CD8-positive, alpha-beta memory T cell (primary cell): ENCODE measurements around the gene SLCO2A1. TPM values are rescaled to one million over a fixed set of nuclear protein-coding genes. Genes with fewer than 3 reads are reported as not detected.

Experiments used
- CTCF ChIA-PET: fragments of 350-600 bp; sonication (Branson Sonifier 250); formaldehyde crosslinking; loops from one replicate; lab custom pipeline; 2021; ENCODE audit warnings: antibody characterized with exemption; lab: Charles Lee
- POLR2A ChIA-PET: fragments of 350-600 bp; sonication (Branson Sonifier 250); formaldehyde crosslinking; loops from one replicate; lab custom pipeline; 2021; ENCODE audit warnings: antibody characterized with exemption; lab: Charles Lee
- DNase-seq, 5 donors: peaks; one replicate each; pipeline versions ENCODE4 v3.0.0 to v3.0.0-alpha.2; 2020 to 2022; ENCODE audit warnings: mixed read lengths in 1 of 5
- H3K27ac ChIP-seq: one replicate; pipeline ENCODE4 v1.7.0; 2013; ENCODE audit warnings: low read depth, mild to moderate bottlenecking, low read length, moderate library complexity
- H3K27me3 ChIP-seq: 2 replicates; pipeline ENCODE4 v1.7.0; 2013; ENCODE audit warnings: low read length, mild to moderate bottlenecking; ENCODE audit not compliant: insufficient read depth, poor library complexity, severe bottlenecking
- H3K36me3 ChIP-seq: 2 replicates; pipeline ENCODE4 v1.7.0; 2013; ENCODE audit warnings: mild to moderate bottlenecking, low read length, moderate library complexity; ENCODE audit not compliant: insufficient read depth
- H3K4me1 ChIP-seq: 2 replicates; pipeline ENCODE4 v1.7.0; 2013; ENCODE audit warnings: mild to moderate bottlenecking, low read length, moderate library complexity; ENCODE audit not compliant: insufficient read depth
- H3K4me3 ChIP-seq: 2 replicates; pipeline ENCODE4 v1.7.0; 2013; ENCODE audit warnings: mild to moderate bottlenecking, low read length
- H3K9me3 ChIP-seq: 2 replicates; pipeline ENCODE4 v1.7.0; 2013; ENCODE audit warnings: mild to moderate bottlenecking, low read length
- H3K27ac Mint-ChIP-seq, 8 donors: one replicate each; pipeline ENCODE4 v1.8.0; 2020 to 2021; ENCODE audit warnings: mixed read lengths in 8 of 8, mild to moderate bottlenecking in 6 of 8, inconsistent platforms in 3 of 8, moderate library complexity in 3 of 8
- H3K27me3 Mint-ChIP-seq, 2 donors: one replicate each; pipeline ENCODE4 v1.8.0; 2020 to 2021; ENCODE audit warnings: mixed read lengths in 2 of 2, mild to moderate bottlenecking in 1 of 2, moderate library complexity in 1 of 2
- H3K36me3 Mint-ChIP-seq, 3 donors: one replicate each; pipeline ENCODE4 v1.8.0; 2020 to 2021; ENCODE audit warnings: mixed read lengths in 3 of 3, inconsistent platforms in 1 of 3, mild to moderate bottlenecking in 1 of 3
- H3K4me1 Mint-ChIP-seq, 3 donors: one replicate each; pipeline ENCODE4 v1.8.0; 2020 to 2021; ENCODE audit warnings: mixed read lengths in 3 of 3, inconsistent platforms in 1 of 3, mild to moderate bottlenecking in 1 of 3
- H3K4me3 Mint-ChIP-seq, 7 donors: one replicate each; pipeline ENCODE4 v1.8.0; 2020 to 2021; ENCODE audit warnings: mixed read lengths in 7 of 7, mild to moderate bottlenecking in 6 of 7, moderate library complexity in 4 of 7, inconsistent platforms in 2 of 7
- H3K9me3 Mint-ChIP-seq, 5 donors: one replicate each; pipeline ENCODE4 v1.8.0; 2020 to 2022; ENCODE audit warnings: mixed read lengths in 5 of 5, mild to moderate bottlenecking in 3 of 5, moderate library complexity in 2 of 5, inconsistent platforms in 1 of 5
- polyA plus RNA-seq: library from polyadenylated mRNA; unstranded; fragments of 300-500 nt; fragmentation: Illumina TruSeq; gene quantifications from one replicate; pipeline ENCODE4 v1.2.3, GENCODE V29; 2021
- total RNA-seq, 2 experiments: library from RNA; stranded (reverse); gene quantifications; one replicate each; pipeline ENCODE4 v1.2.3, GENCODE V29; 2021

SLCO2A1 gene
- total and polyA plus RNA-seq, 3 experiments from 2014 or later: not detected

- Histone ChIP-seq H3K4me3 (no peak overlapping the region), H3K4me1 (peaks cover 13% of the 10 kb centered on the region), H3K36me3 (no peaks in the 10 kb centered on the region), H3K27me3 (no peaks in the 10 kb centered on the region), H3K27ac (no peak overlapping the region), H3K9me3 (no peaks in the 10 kb centered on the region)
- Mint-ChIP-seq H3K36me3 (peaks cover 0 to 1% (median 0%) of the 10 kb centered on the region in 3 donors), H3K4me3 (peak overlapping the region in 1 of 7 donors; percentile 6), H3K4me1 (peaks cover 12 to 19% (median 19%) of the 10 kb centered on the region in 3 donors), H3K27ac (peak overlapping the region in 5 of 8 donors; percentile 13 to 72 (median 40)), H3K27me3 (peaks cover 10 to 25% of the 10 kb centered on the region in 2 donors), H3K9me3 (peaks cover 0 to 2% (median 0%) of the 10 kb centered on the region in 5 donors)
- POLR2A ChIA-PET: no interaction called here
- no peak for DNase-seq
- CTCF ChIA-PET: interaction anchor here (0.6 kb wide), 1 partner anchor 1565 kb away, joined by 3 read pairs; no protein-coding TSS in a partner anchor
Observed at GRCh38 chr3:133886031-133886722, 143.5 kb downstream of the SLCO2A1 start.

DNA sequence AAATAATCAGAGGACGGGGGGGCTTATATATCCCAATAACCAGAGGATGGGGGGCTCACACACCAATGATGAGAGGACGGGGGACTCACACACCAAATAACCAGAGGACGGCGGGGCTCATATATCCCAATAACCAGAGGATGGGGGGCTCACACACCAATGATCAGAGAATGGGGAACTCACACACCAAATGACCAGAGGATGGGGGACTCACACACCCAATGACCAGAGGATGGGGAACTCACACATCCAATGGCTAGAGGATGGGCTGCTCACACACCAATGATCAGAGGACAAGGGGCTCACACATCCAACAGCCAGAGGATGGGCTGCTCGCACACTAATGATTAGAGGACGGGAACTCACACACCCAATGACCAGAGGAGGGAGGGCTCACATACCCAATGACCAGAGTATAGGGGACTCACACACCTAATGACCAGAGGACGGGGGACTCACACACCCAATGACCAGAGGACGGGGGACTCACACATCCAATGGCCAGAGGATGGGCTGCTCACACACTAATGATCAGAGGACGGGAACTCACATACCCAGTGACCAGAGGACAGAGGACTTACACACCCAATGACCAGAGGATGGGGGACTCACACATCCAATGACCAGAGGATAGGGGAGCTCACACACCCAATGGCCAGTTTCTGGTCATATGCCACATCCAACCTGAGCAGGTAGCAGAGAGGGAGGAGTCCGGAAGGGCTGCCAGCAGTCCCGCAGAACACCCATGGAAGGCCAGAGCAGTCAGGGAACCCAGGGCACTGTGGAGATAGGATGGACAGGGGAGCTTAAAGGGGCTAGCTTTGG lies 144.6 kb downstream of the SLCO2A1 start:
- Histone ChIP-seq H3K27ac (no peak overlapping the region), H3K9me3 (no peaks in the 10 kb centered on the region), H3K4me3 (no peak overlapping the region), H3K27me3 (no peaks in the 10 kb centered on the region), H3K4me1 (peaks cover 18% of the 10 kb centered on the region), H3K36me3 (no peaks in the 10 kb centered on the region)
- Mint-ChIP-seq H3K4me3 (no peak overlapping the region), H3K36me3 (peaks cover 0 to 2% (median 1%) of the 10 kb centered on the region in 3 donors), H3K9me3 (peaks cover 0 to 2% (median 0%) of the 10 kb centered on the region in 5 donors), H3K4me1 (peaks cover 18 to 26% (median 24%) of the 10 kb centered on the region in 3 donors), H3K27me3 (peaks cover 10 to 20% of the 10 kb centered on the region in 2 donors), H3K27ac (peak overlapping the region in 3 of 8 donors; percentile 23 to 93 (median 33))
- DNase-seq: no peak
- POLR2A ChIA-PET: no interaction called here
- CTCF ChIA-PET: no interaction called here

DNA sequence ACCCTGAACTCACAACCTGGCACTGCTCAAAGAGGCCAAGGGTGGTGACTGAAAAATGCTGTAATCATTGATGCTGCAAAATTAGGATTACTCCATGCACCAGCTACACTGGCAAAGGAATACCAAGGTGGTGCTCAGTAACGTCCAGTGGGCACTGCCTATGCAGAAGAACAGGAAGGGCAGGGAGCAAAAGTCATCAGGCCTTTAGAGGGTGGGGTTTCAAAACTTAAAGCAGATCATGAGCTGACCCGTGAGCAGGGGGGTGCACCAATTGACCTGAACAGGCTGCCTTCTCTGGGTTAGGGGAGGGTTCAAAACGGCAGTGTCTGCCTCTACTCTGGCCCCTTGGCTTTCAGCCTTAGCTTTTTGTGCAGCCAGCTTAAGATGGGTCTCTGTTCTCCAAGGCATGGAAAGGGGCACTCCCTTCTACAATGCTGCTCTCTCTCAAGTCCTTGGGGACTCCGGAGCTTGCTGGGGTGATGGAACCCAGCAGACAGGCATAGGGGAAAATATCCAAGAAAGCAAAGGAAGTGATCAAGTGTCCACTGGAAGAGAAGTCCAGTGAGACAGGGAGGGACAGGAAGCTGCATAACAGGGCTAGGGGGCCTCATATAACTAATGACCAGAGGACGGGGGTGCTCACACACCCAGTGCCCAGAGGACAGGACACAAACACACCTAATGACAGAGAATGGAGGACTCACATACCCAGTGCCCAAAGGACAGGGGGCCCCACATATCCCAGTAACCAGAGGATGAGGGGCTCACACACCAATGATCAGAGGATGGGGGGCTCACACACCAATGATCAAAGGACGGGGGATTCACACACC lies 145.5 kb downstream of the SLCO2A1 start:
- Mint-ChIP-seq H3K9me3 (peaks cover 0 to 5% (median 0%) of the 10 kb centered on the region in 5 donors), H3K27me3 (peaks cover 10 to 20% of the 10 kb centered on the region in 2 donors), H3K36me3 (peaks cover 0 to 5% (median 1%) of the 10 kb centered on the region in 3 donors), H3K4me1 (peaks cover 18 to 26% (median 25%) of the 10 kb centered on the region in 3 donors), H3K4me3 (no peak overlapping the region), H3K27ac (peak overlapping the region in 4 of 8 donors; percentile 49 to 98 (median 66))
- ChIA-PET CTCF (no interaction called here), POLR2A (no interaction called here)
- Histone ChIP-seq H3K9me3 (no peaks in the 10 kb centered on the region), H3K36me3 (no peaks in the 10 kb centered on the region), H3K4me1 (peaks cover 18% of the 10 kb centered on the region), H3K27ac (no peak overlapping the region), H3K27me3 (no peaks in the 10 kb centered on the region), H3K4me3 (no peak overlapping the region)
- no peak for DNase-seq

DNA sequence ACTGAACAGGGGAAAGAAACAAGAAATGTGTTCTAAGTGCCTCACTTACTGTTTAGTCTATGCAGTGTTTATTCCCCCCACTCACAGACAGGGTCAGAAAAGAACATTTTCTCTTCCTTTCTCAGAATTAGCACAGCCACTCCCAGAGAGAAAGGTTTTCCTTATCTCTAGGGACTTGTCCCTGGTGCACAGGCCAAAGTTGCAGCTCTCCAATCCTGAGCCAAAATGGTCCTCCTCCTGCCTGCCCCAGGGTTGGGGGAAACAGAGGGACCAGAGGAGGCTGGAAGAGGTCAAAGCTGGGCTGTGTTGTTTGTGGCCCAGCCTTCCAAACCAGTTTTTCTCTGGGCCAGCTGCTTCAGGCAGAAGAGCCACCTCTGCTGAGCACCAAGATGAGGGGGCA lies 146.1 kb downstream of the SLCO2A1 start:
- CTCF ChIA-PET: no interaction called here
- Histone ChIP-seq H3K27ac (no peak overlapping the region), H3K4me1 (peaks cover 18% of the 10 kb centered on the region), H3K9me3 (no peaks in the 10 kb centered on the region), H3K27me3 (no peaks in the 10 kb centered on the region), H3K36me3 (no peaks in the 10 kb centered on the region), H3K4me3 (no peak overlapping the region)
- peaks cover 18 to 26% (median 25%) of the 10 kb centered on the region in 3 donors for H3K4me1 Mint-ChIP-seq
- peaks cover 0 to 7% (median 1%) of the 10 kb centered on the region in 3 donors for H3K36me3 Mint-ChIP-seq
- peak overlapping the region in 5 of 8 donors; percentile 55 to 98 (median 91) for H3K27ac Mint-ChIP-seq
- POLR2A ChIA-PET: no interaction called here
- H3K4me3 Mint-ChIP-seq: peak overlapping the region in 2 of 7 donors; percentile 49 to 63
- H3K27me3 Mint-ChIP-seq: peaks cover 7 to 20% of the 10 kb centered on the region in 2 donors
- peaks cover 2 to 10% (median 3%) of the 10 kb centered on the region in 5 donors for H3K9me3 Mint-ChIP-seq
- DNase-seq: no peak

- peaks cover 18 to 26% (median 25%) of the 10 kb centered on the region in 3 donors for H3K4me1 Mint-ChIP-seq
- H3K36me3 Mint-ChIP-seq: peaks cover 0 to 12% (median 1%) of the 10 kb centered on the region in 3 donors
- H3K27ac Mint-ChIP-seq: peak overlapping the region in 5 of 8 donors; percentile 72 to 98 (median 91)
- H3K9me3 ChIP-seq: no peaks in the 10 kb centered on the region
- ChIA-PET POLR2A (no interaction called here), CTCF (no interaction called here)
- H3K4me3 Mint-ChIP-seq: peak overlapping the region in 4 of 7 donors; percentile 6 to 63 (median 38)
- H3K27me3 ChIP-seq: no peaks in the 10 kb centered on the region
- H3K36me3 ChIP-seq: no peaks in the 10 kb centered on the region
- H3K27ac ChIP-seq: no peak overlapping the region
- no peak for DNase-seq
- peaks cover 6 to 16% (median 8%) of the 10 kb centered on the region in 5 donors for H3K9me3 Mint-ChIP-seq
- H3K4me3 ChIP-seq: no peak overlapping the region
- peaks cover 18% of the 10 kb centered on the region for H3K4me1 ChIP-seq
- peaks cover 6 to 20% of the 10 kb centered on the region in 2 donors for H3K27me3 Mint-ChIP-seq
Observed at GRCh38 chr3:133882986-133883586, 146.6 kb downstream of the SLCO2A1 start.

DNA sequence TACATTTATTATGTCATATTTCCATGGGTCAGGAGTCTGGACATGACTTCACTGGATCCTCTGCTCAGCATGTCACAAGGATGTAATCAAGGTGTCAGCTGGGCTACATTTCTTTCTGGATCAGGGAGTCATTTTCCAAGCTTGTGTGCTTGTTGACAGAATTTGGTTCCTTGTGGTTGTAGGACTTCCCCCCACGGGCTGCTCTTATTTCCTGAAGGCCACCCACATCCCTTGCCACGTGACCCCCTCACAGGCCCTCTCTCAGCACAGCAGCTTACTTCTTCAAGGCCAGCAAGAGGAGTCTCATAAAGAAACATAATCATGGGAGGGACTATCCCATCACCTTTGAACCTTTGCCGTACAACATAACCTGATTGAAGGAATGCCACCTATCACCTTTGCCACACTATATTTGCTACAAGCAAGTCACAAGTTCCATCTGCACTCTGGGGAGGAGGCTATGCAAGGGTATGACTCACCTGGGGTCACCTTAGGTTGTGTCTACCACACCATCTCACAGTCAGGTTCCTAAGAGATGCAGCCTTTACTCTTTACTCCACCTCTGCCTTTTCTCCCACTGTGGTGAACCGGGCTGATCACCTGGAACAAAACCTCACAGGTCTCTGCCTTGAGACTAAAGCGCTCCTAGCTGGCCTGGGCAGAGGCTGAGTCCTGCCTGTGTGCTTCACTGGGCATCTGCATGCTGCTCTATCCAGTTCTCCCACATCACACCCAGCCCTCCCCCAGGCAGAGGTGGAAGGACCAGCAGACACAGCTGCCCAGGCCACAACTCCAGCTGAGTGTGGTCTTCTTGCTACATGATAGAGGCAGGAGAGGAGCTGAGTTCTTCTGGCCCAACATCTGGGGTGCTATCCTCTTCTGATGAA lies 147.5 kb downstream of the SLCO2A1 start:
- ChIA-PET CTCF (interaction anchor here (1.4 kb wide), 1 partner anchor 11 kb away, joined by 3 read pairs; no protein-coding TSS in a partner anchor), POLR2A (no interaction called here)
- H3K4me1 Mint-ChIP-seq: peaks cover 18 to 26% (median 25%) of the 10 kb centered on the region in 3 donors
- Histone ChIP-seq H3K27ac (peak overlapping the region; percentile 36), H3K9me3 (no peaks in the 10 kb centered on the region), H3K4me1 (peaks cover 18% of the 10 kb centered on the region), H3K4me3 (no peak overlapping the region), H3K27me3 (no peaks in the 10 kb centered on the region), H3K36me3 (no peaks in the 10 kb centered on the region)
- no peak for DNase-seq
- peaks cover 0 to 14% (median 1%) of the 10 kb centered on the region in 3 donors for H3K36me3 Mint-ChIP-seq
- H3K4me3 Mint-ChIP-seq: peak overlapping the region in 3 of 7 donors; percentile 42 to 53 (median 49)
- H3K27ac Mint-ChIP-seq: peak overlapping the region in 6 of 8 donors; percentile 56 to 98 (median 74)
- peaks cover 9 to 22% (median 14%) of the 10 kb centered on the region in 5 donors for H3K9me3 Mint-ChIP-seq
- peaks cover 6 to 20% of the 10 kb centered on the region in 2 donors for H3K27me3 Mint-ChIP-seq
